AG09309 (cell line): ENCODE data around the gene CCT8L2.
"Not testable (repeated sequence)": the region's sequence is repeated elsewhere in the genome, so short reads cannot be mapped to it uniquely, and the experiment has no call there.

Experiments
- DNase-seq: peaks from one replicate; pipeline ENCODE4 v3.0.0-alpha.2; 2010; ENCODE audit warnings: low read depth
- H3K4me3 ChIP-seq: 2 replicates; pipeline ENCODE4 v1.5.1; 2011; ENCODE audit warnings: mild to moderate bottlenecking, low read depth, low read length, moderate library complexity; ENCODE audit not compliant: control insufficient read depth
- TF ChIP-seq, protein P1 (sequence below): IDR thresholded peaks from 2 replicates; pipeline ENCODE4 v1.5.1; 2011; ENCODE audit warnings: mild to moderate bottlenecking, low read depth, low read length, inconsistent platforms; ENCODE audit not compliant: insufficient read depth, control insufficient read depth; ENCODE audit errors: missing control alignments

CCT8L2 gene, protein sequence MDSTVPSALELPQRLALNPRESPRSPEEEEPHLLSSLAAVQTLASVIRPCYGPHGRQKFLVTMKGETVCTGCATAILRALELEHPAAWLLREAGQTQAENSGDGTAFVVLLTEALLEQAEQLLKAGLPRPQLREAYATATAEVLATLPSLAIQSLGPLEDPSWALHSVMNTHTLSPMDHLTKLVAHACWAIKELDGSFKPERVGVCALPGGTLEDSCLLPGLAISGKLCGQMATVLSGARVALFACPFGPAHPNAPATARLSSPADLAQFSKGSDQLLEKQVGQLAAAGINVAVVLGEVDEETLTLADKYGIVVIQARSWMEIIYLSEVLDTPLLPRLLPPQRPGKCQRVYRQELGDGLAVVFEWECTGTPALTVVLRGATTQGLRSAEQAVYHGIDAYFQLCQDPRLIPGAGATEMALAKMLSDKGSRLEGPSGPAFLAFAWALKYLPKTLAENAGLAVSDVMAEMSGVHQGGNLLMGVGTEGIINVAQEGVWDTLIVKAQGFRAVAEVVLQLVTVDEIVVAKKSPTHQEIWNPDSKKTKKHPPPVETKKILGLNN

DNA sequence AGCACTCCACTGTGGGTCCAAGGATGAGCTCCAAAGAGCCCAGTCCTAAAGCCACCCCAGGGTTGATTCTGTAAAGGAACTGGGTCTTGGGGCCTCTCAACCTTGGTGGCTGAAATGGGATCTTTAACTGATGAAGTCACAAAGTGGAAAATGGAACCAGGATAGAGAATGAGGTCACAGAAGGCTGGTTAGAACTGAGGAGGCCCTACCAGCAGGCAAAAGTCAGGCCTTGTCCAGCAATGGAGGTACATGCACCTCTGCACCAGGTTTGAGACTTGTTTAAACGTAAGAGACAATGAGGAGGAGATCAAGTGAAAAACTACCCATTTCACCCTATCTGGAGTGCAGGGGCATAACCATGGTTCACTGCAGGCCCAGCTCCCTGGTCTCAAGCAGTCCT, at the start of gene CCT8L2:
CCT8L2 (minus strand) TSS at position 101 of the 400 bp plus-strand sequence. CDS start 260 bp downstream, outside the sequence.
- H3K4me3 ChIP-seq, DNase-seq: not testable (repeated sequence)

DNA sequence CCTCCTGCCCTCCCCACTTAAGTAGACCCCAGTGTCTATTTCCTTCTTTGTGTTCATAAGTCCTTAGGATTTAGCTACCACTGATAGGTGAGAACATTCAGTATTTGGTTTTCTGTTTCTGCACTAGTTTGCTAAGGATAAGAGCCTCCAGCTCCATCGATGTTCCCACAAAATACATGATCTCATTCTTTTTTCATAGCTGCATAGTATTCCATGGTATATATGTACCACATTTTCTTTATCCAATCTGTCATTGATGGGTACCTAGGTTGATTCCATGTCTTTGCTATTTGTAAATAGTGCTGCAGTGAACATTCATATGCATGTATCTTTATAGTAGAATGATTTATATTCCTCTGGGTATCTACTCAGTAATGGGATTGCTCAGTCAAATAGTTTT, 42.8 kb upstream of the CCT8L2 start:
- not testable (repeated sequence) for DNase-seq, H3K4me3 ChIP-seq

DNA sequence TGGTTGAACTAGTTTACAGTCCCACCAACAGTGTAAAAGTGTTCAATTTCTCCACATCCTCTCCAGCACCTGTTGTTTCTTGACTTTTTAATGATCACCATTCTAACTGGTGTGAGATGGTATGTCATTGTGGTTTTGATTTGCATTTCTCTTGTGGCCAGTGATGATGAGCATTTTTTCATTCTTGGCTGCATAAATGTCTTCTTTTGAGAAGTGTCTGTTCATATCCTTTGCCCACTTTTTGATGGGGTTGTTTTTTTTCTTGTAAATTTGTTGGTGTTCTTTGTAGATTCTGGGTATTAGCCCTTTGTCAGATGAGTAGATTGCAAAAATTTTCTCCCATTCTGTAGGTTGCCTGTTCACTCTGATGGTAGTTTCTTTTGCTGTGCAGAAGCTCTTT, 41.5 kb upstream of the CCT8L2 start:
- not testable (repeated sequence) for H3K4me3 ChIP-seq, DNase-seq

DNA sequence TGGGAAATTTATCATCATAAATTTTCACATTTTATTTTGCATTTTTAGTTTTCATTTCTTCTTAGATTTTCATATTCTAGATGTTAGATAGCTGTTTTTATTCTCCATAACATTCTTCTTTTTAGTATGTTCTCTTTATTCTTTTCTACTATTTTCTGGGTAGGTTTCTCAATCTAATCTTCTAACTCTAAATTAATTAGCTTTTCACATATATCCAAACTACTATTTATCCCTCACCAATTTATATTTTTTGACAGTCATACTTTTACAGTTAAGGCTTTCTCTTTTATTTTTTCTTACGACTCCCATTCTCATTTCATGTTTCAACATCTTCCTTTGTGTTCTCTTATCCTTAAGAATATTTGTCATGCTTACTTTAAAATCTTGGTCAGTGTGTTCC, 35.9 kb upstream of the CCT8L2 start:
- DNase-seq, H3K4me3 ChIP-seq: not testable (repeated sequence)

DNA sequence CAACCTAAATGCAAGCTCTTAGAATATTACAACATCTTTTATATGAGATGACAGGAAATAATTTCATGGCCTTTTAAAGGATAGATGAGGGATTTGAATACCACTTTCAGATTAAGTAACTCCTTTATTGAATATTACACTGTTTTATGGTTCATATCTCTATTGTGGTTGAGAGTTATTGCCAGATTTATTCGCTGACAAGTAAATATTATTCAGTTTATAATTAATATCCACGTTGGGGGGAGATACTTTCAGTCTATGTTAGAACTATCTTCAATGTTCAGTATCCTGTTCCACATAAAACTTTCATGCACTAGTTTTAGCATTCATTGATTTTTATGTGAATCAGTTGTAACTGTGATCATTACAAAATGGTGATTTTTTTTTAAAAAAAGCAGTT, 32.4 kb upstream of the CCT8L2 start:
- H3K4me3 ChIP-seq, DNase-seq: not testable (repeated sequence)

DNA sequence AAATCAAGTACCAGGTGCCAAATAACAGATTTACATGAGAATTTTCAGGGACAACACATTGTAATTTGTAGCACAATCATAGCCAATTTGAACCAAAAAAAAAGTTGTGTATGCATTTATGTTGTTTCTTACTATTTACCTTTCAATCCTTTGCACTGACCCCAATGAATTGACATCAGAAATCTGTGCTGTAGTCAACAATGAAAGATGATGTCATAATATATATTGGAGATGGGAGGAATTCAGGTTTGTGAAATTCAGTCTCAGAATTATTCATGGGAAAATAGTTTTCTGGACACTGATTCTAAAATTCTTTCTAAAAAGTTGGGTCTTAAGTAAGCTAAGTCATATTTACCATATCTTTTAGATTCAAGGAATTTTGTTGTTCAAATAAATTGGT, 31.0 kb upstream of the CCT8L2 start:
- not testable (repeated sequence) for DNase-seq, H3K4me3 ChIP-seq

DNA sequence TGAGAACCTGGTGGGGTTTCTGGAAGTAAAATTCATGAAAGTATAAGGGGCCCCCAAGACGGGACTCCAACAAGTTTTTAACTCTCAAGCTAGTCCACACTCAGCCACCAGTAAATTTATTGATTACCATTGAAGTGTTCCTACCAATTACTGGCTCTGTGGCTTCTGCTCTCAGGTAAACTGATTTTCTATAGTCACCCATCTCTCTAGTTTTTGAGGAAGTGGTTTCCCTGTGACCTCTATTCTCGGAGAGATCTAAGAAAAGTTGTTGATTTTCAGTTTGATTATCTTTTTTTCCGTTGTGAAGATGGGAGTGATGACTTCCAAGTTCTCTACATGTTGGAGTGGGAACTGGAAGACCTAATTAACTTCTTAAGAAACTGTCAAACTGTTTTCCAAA, 24.9 kb upstream of the CCT8L2 start:
- not testable (repeated sequence) for H3K4me3 ChIP-seq, DNase-seq

DNA sequence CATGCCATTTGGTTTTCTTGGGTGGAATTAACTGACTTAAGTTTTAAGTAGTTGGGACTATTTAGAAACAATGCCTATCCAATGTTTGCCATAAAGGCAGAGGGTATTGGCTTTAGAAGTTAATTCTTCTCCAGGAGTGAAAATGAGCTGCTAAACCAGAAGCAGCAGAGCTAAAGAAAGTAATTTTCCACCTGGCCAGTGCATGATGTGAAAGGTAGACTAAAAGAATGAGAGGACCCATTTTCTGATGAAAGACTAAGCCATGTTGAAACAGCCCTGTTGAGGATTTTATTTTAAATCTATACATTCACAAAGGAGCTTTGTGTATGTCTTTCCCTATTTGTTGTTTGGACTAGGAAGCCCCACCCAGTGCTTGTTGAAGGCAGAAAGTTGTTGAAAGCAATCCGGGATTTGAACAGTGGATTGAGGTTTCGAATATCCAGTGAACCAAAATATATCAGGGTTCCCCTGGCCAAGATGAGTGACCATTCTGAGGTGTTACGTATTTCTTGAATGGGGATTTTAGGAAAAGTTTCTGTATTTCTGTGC, 23.9 kb upstream of the CCT8L2 start:
- not testable (repeated sequence) for DNase-seq, H3K4me3 ChIP-seq

DNA sequence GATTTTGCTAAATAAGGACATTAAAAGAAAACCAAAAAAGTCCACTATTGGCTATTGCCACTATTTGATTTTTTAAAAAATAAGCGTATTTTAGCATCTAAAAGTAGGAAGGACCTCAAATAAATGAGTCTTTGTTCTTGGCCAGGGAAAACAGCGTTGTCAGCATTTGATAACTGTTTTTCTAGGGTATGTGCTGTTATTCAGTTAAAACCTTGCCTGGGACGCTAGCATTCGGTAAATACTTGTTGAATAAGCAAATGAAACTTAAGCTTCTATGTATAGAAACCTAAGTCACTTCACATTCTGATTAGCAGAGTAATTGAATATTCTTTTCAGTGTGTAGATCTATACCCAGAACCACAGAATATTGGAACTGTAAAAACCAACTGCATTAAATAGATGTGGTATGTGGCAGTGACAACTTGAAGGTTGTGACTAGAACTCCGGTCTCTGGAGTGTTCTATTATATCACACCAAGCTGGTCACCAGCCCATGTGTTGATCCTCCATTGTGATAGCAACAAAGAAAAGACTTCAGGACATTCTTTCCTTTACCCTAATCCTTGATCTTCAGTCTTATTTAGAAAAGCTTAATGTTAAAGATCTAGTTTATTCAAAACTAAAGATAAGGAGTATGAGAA, 23.1 kb upstream of the CCT8L2 start:
- not testable (repeated sequence) for H3K4me3 ChIP-seq, DNase-seq

DNA sequence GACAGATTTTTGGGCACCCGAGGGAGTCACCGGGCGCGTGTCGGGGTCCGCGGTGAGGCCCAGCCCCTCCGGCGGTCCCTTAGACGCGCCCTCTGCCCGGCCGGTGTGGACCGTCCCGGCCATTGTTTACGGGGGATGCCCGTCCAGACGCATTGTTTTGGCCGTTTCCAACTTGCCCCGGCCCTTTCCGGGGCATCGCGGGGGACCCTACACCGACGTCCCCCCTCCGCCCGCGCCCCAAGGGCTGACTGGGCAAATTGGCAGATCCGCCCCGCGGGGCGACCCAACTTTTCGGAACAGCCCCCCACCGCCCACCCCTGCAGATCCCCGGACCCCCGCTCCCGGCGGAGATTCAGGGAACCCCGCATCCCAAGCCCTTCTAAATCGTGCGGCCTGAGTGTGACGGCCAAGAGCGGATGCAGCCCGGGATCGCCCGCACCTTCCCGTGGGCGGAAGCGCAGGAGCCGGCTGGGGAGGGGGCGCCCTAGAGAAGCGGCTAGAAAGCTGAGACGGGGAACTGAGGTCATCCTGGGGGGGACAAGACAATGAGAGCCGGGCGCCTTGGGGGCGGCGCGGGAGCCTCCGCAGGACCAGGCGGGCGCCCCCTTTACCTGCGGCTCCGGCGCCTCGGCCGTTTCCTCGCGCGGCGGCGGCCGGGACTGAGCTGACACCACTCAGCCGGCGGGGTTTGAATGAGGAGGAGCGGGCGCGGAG, 17.1 kb upstream of the CCT8L2 start:
- TF ChIP-seq, protein P1, sequence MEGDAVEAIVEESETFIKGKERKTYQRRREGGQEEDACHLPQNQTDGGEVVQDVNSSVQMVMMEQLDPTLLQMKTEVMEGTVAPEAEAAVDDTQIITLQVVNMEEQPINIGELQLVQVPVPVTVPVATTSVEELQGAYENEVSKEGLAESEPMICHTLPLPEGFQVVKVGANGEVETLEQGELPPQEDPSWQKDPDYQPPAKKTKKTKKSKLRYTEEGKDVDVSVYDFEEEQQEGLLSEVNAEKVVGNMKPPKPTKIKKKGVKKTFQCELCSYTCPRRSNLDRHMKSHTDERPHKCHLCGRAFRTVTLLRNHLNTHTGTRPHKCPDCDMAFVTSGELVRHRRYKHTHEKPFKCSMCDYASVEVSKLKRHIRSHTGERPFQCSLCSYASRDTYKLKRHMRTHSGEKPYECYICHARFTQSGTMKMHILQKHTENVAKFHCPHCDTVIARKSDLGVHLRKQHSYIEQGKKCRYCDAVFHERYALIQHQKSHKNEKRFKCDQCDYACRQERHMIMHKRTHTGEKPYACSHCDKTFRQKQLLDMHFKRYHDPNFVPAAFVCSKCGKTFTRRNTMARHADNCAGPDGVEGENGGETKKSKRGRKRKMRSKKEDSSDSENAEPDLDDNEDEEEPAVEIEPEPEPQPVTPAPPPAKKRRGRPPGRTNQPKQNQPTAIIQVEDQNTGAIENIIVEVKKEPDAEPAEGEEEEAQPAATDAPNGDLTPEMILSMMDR, result no peak
- DNase-seq, result no peak
- H3K4me3 ChIP-seq, result no peak overlapping the region

DNA sequence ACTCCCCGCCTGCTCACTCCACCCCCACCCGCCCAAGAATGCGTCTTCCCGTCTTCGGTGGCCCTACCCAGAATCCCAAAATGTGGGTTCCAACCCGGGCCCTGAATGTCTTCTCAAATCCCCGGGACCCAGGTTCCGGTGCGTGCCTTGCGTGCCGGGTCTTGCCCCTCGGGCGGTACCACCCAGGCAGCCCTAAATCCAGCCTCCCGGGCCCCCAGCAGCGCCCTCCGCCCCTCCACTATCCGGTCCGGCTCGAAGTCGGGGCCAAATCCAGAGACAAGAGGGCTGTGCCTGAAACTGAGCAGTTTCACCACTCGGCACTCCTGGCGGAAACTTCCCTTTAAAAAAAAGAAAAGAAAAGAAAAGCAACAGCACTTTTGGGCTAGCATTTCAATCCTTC, 16.3 kb upstream of the CCT8L2 start:
- H3K4me3 ChIP-seq, result no peak overlapping the region
- no peak for DNase-seq
- TF ChIP-seq, protein P1, result no peak

DNA sequence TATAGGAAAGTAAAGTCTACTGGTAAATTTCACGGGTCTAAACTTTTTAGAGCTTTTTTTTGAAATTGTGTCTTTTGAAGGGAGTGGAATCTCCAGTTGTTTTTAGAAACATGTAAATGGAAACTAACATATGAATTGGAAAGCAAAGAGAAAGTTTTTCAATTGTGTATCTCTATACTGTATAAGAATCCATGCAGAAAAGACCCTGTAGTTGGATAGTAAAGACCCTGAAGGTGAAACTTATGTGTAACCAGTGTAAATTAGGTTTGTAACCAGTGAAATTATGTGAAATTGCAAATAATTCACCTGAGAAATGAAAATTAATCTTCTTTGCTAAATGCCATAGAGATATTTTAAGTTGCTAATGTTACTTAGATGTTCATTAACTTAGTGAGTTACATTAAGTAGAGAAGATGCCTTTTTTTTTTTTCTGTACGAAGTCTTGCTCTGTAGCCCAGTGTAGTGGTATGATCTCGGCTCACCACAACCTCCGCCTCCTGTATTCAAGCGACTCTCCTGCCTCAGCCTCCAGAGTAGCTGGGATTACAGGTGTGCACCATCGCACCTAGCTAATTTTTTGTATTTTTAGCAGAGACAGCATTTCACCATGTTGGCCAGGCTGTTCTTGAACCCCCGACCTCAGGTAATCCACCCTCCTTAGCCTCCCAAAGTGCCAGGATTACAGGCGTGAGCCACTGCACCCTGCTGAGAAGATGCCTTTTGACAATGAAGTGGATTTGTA, 11.8 kb upstream of the CCT8L2 start:
- not testable (repeated sequence) for H3K4me3 ChIP-seq, DNase-seq

DNA sequence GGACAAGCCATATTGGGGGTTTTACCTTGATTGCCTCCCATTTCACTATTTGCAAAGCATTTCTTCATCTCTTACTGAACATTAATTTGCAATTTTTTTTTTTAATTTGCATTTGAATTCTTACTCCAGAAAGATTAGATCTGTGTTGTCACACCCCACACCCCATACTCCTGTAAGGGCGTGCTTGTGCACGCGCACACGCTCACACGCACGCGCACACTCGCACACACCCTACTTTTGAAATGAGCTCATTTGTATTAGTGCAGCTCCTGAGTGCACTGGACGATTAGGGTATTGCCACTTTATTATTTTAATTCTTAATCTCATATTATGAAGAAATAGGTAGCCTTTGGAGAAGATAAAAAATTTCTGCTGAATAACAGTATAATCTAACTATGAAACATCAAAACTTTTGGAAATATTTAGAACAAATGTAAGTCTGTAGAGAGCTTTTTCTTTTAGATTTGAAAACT, 11.2 kb upstream of the CCT8L2 start:
- not testable (repeated sequence) for H3K4me3 ChIP-seq, DNase-seq
